Measurements from ENCODE around the gene FAM3A. TPM values are rescaled to one million over a fixed set of nuclear protein-coding genes. Genes with fewer than 3 reads are reported as not detected.

The FAM3A gene
- total and polyA plus RNA-seq, 9 of the 15 experiments (the other 6 are each of a cell fraction or from before 2014, with no cell fraction given) = 0.75 to 70.6 (median 27.0) TPM

DNA sequence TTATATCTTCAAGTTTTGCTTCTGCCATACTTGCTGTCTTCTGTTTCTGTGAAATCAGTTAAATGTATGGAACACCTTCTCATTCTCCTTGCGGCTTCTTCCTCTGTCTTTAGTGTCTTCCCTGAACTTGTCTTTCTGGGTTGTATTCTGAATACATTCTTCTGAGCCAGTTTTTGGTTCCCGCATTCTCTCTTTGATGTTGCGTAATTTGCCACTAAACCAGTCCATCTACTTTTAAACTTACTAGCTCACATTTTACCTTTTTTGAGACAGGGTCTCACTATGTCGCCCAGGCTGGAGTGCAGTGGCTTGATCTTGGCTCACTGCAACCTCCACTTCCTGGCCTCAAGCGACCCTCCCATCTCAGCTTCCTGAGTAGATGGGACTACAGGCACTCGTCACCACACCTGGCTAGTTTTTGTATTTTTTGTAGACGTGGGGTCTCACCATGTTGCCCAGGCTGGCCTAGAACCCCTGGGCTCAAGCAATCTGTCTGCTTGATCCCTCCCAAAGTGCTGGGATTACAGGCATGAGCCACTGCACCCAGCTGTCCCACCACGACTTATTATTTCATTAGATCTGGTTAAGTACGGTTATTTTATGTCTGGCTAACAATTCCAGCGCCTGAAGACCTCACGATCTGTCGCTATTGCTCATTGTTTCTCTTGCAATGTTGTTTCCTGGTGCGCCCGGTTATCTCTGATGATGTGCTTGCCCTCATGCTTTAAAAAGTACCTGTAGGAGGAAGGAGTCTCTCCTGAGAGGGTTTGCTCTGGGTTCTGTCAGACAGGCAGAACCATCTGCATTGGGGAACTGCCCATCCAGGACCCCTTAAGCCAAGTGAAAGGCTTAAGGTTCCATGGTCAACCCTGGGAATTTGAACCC, 9.8 kb upstream of the FAM3A start (continued):
- TF ChIP-seq, protein P1, sequence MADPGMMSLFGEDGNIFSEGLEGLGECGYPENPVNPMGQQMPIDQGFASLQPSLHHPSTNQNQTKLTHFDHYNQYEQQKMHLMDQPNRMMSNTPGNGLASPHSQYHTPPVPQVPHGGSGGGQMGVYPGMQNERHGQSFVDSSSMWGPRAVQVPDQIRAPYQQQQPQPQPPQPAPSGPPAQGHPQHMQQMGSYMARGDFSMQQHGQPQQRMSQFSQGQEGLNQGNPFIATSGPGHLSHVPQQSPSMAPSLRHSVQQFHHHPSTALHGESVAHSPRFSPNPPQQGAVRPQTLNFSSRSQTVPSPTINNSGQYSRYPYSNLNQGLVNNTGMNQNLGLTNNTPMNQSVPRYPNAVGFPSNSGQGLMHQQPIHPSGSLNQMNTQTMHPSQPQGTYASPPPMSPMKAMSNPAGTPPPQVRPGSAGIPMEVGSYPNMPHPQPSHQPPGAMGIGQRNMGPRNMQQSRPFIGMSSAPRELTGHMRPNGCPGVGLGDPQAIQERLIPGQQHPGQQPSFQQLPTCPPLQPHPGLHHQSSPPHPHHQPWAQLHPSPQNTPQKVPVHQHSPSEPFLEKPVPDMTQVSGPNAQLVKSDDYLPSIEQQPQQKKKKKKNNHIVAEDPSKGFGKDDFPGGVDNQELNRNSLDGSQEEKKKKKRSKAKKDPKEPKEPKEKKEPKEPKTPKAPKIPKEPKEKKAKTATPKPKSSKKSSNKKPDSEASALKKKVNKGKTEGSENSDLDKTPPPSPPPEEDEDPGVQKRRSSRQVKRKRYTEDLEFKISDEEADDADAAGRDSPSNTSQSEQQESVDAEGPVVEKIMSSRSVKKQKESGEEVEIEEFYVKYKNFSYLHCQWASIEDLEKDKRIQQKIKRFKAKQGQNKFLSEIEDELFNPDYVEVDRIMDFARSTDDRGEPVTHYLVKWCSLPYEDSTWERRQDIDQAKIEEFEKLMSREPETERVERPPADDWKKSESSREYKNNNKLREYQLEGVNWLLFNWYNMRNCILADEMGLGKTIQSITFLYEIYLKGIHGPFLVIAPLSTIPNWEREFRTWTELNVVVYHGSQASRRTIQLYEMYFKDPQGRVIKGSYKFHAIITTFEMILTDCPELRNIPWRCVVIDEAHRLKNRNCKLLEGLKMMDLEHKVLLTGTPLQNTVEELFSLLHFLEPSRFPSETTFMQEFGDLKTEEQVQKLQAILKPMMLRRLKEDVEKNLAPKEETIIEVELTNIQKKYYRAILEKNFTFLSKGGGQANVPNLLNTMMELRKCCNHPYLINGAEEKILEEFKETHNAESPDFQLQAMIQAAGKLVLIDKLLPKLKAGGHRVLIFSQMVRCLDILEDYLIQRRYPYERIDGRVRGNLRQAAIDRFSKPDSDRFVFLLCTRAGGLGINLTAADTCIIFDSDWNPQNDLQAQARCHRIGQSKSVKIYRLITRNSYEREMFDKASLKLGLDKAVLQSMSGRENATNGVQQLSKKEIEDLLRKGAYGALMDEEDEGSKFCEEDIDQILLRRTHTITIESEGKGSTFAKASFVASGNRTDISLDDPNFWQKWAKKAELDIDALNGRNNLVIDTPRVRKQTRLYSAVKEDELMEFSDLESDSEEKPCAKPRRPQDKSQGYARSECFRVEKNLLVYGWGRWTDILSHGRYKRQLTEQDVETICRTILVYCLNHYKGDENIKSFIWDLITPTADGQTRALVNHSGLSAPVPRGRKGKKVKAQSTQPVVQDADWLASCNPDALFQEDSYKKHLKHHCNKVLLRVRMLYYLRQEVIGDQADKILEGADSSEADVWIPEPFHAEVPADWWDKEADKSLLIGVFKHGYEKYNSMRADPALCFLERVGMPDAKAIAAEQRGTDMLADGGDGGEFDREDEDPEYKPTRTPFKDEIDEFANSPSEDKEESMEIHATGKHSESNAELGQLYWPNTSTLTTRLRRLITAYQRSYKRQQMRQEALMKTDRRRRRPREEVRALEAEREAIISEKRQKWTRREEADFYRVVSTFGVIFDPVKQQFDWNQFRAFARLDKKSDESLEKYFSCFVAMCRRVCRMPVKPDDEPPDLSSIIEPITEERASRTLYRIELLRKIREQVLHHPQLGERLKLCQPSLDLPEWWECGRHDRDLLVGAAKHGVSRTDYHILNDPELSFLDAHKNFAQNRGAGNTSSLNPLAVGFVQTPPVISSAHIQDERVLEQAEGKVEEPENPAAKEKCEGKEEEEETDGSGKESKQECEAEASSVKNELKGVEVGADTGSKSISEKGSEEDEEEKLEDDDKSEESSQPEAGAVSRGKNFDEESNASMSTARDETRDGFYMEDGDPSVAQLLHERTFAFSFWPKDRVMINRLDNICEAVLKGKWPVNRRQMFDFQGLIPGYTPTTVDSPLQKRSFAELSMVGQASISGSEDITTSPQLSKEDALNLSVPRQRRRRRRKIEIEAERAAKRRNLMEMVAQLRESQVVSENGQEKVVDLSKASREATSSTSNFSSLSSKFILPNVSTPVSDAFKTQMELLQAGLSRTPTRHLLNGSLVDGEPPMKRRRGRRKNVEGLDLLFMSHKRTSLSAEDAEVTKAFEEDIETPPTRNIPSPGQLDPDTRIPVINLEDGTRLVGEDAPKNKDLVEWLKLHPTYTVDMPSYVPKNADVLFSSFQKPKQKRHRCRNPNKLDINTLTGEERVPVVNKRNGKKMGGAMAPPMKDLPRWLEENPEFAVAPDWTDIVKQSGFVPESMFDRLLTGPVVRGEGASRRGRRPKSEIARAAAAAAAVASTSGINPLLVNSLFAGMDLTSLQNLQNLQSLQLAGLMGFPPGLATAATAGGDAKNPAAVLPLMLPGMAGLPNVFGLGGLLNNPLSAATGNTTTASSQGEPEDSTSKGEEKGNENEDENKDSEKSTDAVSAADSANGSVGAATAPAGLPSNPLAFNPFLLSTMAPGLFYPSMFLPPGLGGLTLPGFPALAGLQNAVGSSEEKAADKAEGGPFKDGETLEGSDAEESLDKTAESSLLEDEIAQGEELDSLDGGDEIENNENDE (IDR thresholded peaks at IDR 0.05; ENCODE audit: low read depth, low read length) = no peak
- TF ChIP-seq ILK (tag; IDR thresholded peaks at IDR 0.05; ENCODE audit: borderline replicate concordance, low read depth) (no peak), RBM22 (IDR thresholded peaks at IDR 0.05; ENCODE audit: low read depth, low read length, poor library complexity, severe bottlenecking) (no peak), ZNF384 (IDR thresholded peaks at IDR 0.05; ENCODE audit: low read depth, low read length) (no peak), XRCC5 (IDR thresholded peaks at IDR 0.05; ENCODE audit: low read depth, low read length) (no peak), FOXJ2 (tag; IDR thresholded peaks at IDR 0.05) (no peak)
- TF ChIP-seq, protein P2, sequence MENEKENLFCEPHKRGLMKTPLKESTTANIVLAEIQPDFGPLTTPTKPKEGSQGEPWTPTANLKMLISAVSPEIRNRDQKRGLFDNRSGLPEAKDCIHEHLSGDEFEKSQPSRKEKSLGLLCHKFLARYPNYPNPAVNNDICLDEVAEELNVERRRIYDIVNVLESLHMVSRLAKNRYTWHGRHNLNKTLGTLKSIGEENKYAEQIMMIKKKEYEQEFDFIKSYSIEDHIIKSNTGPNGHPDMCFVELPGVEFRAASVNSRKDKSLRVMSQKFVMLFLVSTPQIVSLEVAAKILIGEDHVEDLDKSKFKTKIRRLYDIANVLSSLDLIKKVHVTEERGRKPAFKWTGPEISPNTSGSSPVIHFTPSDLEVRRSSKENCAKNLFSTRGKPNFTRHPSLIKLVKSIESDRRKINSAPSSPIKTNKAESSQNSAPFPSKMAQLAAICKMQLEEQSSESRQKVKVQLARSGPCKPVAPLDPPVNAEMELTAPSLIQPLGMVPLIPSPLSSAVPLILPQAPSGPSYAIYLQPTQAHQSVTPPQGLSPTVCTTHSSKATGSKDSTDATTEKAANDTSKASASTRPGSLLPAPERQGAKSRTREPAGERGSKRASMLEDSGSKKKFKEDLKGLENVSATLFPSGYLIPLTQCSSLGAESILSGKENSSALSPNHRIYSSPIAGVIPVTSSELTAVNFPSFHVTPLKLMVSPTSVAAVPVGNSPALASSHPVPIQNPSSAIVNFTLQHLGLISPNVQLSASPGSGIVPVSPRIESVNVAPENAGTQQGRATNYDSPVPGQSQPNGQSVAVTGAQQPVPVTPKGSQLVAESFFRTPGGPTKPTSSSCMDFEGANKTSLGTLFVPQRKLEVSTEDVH (IDR thresholded peaks at IDR 0.05; ENCODE audit: low read depth, partially characterized antibody) = no peak
- TF ChIP-seq, protein P3, sequence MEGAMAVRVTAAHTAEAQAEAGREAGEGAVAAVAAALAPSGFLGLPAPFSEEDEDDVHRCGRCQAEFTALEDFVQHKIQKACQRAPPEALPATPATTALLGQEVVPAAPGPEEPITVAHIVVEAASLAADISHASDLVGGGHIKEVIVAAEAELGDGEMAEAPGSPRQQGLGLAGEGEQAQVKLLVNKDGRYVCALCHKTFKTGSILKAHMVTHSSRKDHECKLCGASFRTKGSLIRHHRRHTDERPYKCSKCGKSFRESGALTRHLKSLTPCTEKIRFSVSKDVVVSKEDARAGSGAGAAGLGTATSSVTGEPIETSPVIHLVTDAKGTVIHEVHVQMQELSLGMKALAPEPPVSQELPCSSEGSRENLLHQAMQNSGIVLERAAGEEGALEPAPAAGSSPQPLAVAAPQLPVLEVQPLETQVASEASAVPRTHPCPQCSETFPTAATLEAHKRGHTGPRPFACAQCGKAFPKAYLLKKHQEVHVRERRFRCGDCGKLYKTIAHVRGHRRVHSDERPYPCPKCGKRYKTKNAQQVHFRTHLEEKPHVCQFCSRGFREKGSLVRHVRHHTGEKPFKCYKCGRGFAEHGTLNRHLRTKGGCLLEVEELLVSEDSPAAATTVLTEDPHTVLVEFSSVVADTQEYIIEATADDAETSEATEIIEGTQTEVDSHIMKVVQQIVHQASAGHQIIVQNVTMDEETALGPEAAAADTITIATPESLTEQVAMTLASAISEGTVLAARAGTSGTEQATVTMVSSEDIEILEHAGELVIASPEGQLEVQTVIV (CRISPR knock-in tag; IDR thresholded peaks at IDR 0.05; ENCODE audit: borderline replicate concordance) = no peak
